GM18519 (cell line): ENCODE data around the gene FOXP1.

Source experiments
- ATAC-seq: cut with Tn5 transposase; IDR thresholded peaks from one replicate; pipeline ENCODE4 v1.9.1; 2021; ENCODE audit warnings: mild to moderate bottlenecking, moderate library complexity; ENCODE audit not compliant: unreplicated experiment, low FRiP score

Gene FOXP1

GRCh38 chr3:71207632-71208031, 375.9 kb downstream of the FOXP1 start:
- no peak for ATAC-seq

DNA sequence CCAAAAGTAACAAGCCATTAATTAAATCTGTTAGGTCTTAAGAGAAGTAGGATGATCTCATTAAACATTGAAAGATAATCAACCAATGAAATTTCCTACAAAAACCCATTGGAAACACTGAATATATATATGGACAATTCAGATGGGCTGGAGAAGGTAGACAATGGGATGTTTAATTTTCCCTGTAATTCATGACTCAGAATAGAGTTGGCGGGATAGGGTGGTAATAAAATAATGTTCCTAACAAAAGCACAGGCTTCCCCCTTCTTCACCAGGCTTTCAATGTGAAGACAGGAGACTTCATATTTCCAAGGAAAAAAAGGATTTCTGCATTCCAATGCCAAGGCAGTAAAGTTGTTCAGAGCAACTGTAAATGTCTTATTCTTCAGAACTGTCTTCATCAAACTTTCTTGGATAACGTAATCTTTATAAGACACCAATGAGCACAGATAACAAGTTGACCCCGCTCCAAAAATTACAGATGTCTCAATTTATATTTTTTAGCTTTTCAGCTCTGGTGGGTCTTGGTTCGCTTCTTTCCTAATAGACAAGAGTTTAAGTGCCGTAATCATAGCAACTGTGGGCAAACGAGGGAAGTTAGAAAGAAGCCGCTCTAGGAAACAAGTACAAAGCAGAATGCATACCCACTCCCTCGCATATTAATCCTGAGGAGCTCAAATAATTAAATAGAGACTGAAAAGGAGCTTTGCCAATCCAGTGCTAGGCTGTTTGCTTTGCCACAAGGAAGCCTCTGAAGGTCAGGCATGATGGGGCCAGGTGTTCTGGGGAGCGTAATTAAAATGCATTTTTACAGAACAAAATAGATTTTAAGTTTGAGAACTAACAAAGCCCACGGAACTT, 377.0 kb downstream of the FOXP1 start:
- ATAC-seq, result no peak

DNA sequence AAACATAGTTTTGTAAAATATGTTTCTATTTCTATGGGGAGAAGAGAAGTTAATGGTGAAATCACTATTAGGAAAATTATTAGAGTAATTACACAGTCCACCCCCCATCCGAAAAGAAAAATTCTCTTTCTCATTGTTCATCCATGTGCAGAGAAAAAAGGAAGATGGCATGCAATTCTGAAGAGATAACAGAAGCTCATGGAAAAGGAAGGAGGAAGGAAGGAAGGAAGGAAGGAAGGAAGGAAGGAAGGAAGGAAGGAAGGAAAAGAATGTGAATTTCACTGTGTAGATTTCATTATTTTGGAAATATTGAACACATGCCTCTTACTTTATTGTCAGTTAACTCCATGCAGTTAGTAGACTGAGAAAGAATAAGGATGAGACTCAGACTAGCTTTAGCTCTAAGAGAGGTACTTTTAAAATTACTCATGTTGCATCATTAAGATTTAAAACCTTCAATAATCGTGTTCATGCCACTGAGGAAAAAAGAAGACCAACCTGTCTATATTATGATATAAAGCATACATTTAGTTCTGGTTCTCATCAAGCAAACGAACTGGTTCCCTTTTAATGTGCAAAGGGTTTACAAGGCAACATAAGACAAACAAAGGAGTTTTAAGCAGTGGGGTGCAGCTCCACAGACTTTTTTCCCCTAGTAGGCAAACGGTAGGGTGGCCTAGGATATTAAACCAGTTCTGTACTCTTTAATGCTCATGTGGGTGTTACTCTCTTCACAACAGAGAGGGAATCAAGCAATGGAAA, 379.6 kb downstream of the FOXP1 start:
- ATAC-seq, result no peak

GRCh38 chr3:71202848-71203533, 380.5 kb downstream of the FOXP1 start:
- no peak for ATAC-seq

DNA sequence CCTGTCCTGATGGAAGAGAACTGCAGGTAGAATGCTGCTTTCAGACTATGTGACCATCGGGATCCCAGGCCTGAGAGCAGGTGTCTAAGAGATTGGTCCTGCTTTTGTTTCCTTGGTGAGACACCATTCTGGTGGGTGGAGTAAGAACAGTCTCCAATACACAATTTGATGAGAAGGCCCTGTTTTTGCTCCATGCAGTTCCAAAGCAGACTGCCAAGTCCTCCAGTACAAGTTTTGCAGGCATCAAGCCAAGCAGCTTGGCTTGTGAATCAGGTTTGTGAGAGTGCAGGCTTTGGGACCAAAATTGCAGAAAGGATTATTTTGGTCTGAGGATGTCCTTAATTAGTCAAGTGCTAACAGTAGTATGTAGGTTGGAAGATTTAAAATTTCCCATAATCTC, 381.6 kb downstream of the FOXP1 start:
- ATAC-seq, result no peak

GRCh38 chr3:71197841-71198565, 385.5 kb downstream of the FOXP1 start:
- ATAC-seq, result no peak

DNA sequence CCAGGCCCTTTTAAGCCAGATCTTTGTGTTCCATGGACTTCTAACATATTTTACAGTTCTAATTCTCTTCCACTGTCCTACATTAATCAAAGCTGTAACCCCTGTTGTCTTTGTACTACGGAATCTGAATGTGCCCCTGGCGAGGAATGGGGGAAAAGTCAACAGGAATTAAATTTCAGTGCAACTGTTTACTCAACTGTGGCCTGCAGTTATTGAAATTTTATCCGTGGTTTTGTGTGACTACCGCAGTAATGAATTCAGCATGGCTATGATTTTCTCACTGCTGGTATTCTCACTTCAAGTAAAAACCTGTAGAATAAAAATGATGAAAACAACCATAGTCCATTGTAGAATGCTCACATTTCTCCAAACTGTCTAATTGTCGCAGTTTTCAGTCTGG, 388.0 kb downstream of the FOXP1 start:
- ATAC-seq, result no peak

DNA sequence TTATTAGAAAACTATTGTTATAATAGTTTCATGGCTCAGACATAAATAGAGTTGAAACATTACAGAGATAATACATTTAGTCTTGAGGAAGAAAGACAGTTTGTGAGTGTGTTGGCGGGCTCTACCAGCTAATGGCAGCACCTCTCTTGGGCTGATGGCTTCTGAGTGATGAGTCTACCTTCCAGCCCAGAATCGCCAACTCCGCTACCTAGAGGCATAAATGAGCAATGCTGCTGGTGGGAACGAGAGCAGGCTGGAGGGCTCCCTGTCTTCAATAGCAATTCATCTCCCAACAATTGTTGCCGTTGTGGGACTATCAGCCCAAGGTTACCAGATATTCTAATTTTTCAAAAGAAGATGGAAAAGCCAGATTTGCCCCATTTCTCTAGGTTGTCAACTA, 388.7 kb downstream of the FOXP1 start:
- ATAC-seq, result no peak

DNA sequence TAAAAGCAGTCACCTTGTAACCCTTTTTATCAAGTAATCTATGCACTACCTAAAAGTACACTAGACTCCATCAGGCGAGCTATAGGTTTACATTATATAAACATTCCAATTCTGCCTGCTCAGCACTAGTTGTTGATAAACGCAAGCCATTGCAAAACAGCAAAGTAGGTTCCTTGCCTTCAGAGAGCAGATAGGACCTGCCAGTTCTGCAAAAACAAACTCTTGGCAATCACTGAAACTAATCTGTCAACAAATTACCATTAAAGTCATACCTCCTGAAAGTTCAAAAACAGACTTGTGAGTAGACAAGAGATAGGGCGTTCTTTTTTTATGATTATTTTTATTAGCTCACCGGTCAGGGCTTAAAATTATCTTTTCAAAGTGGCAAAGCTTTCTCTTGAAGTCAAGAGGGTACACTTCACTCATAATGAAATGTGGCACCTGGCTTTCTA, 392.5 kb downstream of the FOXP1 start:
- ATAC-seq, result no peak

GRCh38 chr3:71189480-71189879, 394.0 kb downstream of the FOXP1 start:
- no peak for ATAC-seq

DNA sequence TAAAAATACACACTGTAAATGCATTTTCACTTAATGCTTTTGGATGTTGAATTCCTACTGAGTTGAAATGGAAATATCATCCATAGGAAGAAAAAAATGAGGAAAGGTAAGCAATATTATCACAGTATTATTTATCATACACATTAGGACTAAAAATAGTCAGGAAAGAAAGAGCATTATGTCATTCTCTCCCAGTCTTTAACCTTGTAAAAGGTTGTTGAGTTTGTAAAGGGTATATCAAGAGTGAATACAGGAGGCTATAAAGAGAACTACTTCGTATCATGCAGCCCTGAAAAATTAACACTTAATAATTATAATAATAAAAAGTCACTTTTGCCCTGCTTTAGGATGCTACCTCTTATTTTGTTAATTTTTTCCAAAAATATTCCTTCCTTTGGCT, 395.8 kb downstream of the FOXP1 start:
- no peak for ATAC-seq

GRCh38 chr3:71186801-71187200, 396.7 kb downstream of the FOXP1 start:
- no peak for ATAC-seq

- no peak for ATAC-seq
Measured at GRCh38 chr3:71185733-71186455, 397.6 kb downstream of the FOXP1 start.

- no peak for ATAC-seq
Measured at GRCh38 chr3:71184252-71184651, 399.3 kb downstream of the FOXP1 start.

DNA sequence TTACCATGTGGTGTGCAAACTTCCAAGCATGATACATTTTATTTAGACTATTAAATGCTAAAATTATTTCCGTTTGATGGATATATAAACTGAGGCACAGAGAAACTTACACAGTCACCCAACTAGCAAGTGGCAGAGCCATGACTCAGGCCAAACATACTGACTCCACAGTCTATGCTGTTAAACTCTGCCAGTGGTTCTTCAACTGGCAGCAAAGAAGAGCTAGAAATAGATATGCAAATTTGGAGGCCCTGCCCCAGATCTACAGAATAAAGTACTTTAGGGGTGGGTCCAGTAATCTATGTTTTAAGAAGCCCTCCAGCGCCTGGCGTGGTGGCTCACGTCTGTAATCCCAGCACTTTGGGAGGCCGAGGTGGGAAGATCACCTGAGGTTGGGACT, 400.0 kb downstream of the FOXP1 start:
- no peak for ATAC-seq

GRCh38 chr3:71180524-71180923, 403.0 kb downstream of the FOXP1 start:
- no peak for ATAC-seq

- no peak for ATAC-seq
Measured at GRCh38 chr3:71177375-71177774, 406.2 kb downstream of the FOXP1 start.

DNA sequence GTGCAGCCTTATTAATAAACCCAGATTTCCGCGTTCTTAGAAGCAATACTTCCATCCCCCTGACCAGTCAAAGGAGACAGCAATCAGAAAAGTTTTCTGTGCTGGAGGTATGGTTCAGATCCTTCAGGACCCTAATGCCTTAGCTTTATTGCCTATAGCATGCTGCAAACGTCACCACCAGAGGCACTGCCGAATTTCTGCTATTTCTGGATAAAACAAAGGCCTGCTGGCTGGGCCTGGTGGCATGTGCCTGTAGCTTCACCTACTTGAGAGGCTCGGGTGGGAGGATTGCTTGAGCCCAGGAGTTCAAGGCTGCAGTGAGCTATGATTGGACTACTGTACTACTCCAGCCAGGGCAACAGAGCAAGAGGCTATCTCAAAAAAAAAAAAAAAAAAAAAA, 407.2 kb downstream of the FOXP1 start:
- ATAC-seq, result no peak

DNA sequence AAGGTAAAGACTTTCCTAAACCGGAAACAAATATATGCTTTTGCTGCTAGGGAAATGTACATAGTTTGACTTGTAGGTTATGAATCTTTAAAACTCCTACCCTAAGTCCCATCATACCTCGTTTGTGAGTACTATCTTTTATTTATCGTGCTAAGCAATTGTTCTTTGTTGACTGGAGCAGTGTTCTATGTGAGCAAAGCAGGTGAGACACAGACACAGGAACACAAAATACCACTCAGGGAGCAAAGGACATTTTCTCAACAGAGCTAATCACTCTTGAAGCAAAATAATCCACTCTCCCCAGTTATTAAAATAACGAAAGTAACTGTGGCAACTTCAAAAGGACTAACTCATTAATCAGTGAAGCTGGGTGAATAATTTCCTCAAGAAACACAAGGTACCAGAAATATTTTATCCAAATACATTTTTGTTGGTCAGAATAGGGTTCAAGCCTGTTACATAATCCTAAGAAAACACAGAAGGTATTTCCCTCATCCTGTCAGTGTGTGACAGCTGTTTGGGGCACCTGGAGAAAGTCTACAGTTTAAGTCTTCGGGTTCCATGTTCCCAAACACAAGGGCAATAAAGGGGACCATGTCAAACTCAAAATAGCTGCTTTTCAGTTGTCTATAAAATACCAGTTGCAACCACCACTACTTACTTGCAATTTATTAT, 407.7 kb downstream of the FOXP1 start:
- no peak for ATAC-seq
